ENCODE data around the gene SGPP1. TPM values are rescaled to one million over a fixed set of nuclear protein-coding genes. Genes with fewer than 3 reads are reported as not detected.

Gene SGPP1
- total RNA-seq, 1 experiment from 2014 or later: 5.5 TPM

DNA sequence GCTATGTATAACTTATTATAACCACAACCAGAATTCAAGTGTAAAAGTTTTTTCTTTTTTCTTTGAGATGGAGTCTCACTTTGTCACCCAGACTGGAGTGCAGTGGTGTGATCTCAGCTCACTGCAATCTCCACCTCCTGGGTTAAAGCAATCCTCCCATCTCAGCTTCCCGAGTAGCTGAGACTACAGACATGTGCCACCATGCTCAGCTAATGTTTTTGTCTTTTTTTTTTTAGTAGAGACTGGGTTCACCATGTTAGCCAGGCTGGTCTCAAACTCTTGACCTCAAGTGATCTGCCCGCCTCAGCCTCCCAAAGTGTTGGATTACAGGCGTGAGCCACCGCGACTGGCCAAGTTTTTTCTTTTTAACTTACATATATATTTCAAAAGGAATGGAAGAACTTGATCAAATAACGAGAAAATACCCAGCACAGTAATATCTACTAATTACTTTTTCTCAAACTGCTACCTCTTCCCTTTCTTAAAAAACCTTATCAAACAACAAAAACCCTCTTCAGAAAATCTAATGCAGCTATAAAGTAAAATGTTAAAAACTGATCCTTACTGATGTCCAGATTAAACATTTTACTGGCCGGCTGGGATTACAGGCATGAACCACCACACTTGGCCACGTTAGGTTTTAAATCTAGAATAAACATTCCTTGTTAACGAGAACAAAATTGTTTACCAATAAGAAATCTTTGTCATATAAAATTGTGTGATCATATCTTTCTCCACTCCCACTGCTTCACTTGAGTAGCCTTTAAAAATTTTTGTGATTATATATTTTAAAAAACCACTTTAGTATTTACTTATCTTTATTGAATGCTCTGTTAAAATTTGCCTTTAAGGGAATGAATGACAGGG is 44.9 kb downstream of the SGPP1 start:
- H2BK15ac ChIP-seq (ENCODE audit: low read depth, low read length): no peak overlapping the region
- TF ChIP-seq, protein P1, sequence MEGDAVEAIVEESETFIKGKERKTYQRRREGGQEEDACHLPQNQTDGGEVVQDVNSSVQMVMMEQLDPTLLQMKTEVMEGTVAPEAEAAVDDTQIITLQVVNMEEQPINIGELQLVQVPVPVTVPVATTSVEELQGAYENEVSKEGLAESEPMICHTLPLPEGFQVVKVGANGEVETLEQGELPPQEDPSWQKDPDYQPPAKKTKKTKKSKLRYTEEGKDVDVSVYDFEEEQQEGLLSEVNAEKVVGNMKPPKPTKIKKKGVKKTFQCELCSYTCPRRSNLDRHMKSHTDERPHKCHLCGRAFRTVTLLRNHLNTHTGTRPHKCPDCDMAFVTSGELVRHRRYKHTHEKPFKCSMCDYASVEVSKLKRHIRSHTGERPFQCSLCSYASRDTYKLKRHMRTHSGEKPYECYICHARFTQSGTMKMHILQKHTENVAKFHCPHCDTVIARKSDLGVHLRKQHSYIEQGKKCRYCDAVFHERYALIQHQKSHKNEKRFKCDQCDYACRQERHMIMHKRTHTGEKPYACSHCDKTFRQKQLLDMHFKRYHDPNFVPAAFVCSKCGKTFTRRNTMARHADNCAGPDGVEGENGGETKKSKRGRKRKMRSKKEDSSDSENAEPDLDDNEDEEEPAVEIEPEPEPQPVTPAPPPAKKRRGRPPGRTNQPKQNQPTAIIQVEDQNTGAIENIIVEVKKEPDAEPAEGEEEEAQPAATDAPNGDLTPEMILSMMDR (conservative IDR thresholded peaks at IDR 0.05): no peak
- H2BK5ac ChIP-seq (ENCODE audit: insufficient read length, low read length): no peak overlapping the region
- H2BK120ac ChIP-seq (ENCODE audit: low read depth, low read length, poor library complexity, severe bottlenecking): no peak overlapping the region
- H3K4me1 ChIP-seq (ENCODE audit: insufficient read depth, low read length): no peaks in the 10 kb centered on the region
- no peaks in the 10 kb centered on the region for H4K20me1 ChIP-seq (ENCODE audit: control insufficient read depth, insufficient read depth, insufficient read length)
- H3K4me3 Mint-ChIP-seq: no peak overlapping the region
- no peak overlapping the region for H3K4ac ChIP-seq (ENCODE audit: low read depth, low read length)
- no peak overlapping the region for H3K18ac ChIP-seq (ENCODE audit: insufficient read length, low read depth, low read length)
- no peaks in the 10 kb centered on the region for H3K27me3 Mint-ChIP-seq (ENCODE audit: low read depth)
- no peak overlapping the region for H2BK20ac ChIP-seq (ENCODE audit: low read depth, low read length, poor library complexity, severe bottlenecking)
- H4K91ac ChIP-seq (ENCODE audit: insufficient read length, low read depth, low read length): no peak overlapping the region
- no peaks in the 10 kb centered on the region for H3K4me1 Mint-ChIP-seq
- no peak overlapping the region for H3K27ac ChIP-seq (ENCODE audit: insufficient read length, low read depth, low read length)
- no peak overlapping the region for H4K8ac ChIP-seq (replicated peaks; ENCODE audit: insufficient read length, low read depth, low read length)
- H2BK12ac ChIP-seq (ENCODE audit: insufficient read length, low read depth, low read length): no peak overlapping the region
- H2AK5ac ChIP-seq (ENCODE audit: insufficient read length, low read length): no peak overlapping the region
- H3K79me2 ChIP-seq (ENCODE audit: insufficient read depth, low read length): no peaks in the 10 kb centered on the region
- H3K14ac ChIP-seq (ENCODE audit: insufficient read depth, low read length): no peak overlapping the region
- no peak overlapping the region for H3T11ph ChIP-seq (ENCODE audit: low read length)
- no peak overlapping the region for H3K56ac ChIP-seq (ENCODE audit: insufficient read length, low read depth, low read length)
- DNase-seq: no peak
- no peaks in the 10 kb centered on the region for H3K79me1 ChIP-seq (ENCODE audit: insufficient read depth, low read depth, low read length, poor library complexity, severe bottlenecking)
- H3K9me3 Mint-ChIP-seq: no peaks in the 10 kb centered on the region
- H3K36me3 Mint-ChIP-seq (ENCODE audit: insufficient read depth in 1 of 3, low read depth in 3 of 3): 0 out of 7 replicates have a peak, but pooled peaks cover 0 to 2% (median 0%) of the 10 kb centered on the region in 3 experiments
- H3K27ac Mint-ChIP-seq: no peak overlapping the region
- no peak overlapping the region for H3K9ac ChIP-seq (ENCODE audit: extremely low read depth, insufficient read length, low read length)
- H3K4me2 ChIP-seq (ENCODE audit: insufficient read depth, insufficient read length, low read length): no peak overlapping the region
- H3K23ac ChIP-seq (ENCODE audit: insufficient read length, low read depth, low read length): no peak overlapping the region
- no peaks in the 10 kb centered on the region for H3K9me3 ChIP-seq (ENCODE audit: control insufficient read depth, low read depth, low read length)
- no CpG with 5 or more reads among the region's 9 CpGs for WGBS (ENCODE audit: extremely low coverage, insufficient read length, low lambda C conversion rate)
- no peaks in the 10 kb centered on the region for H3K23me2 ChIP-seq (ENCODE audit: insufficient read length, low read depth, low read length, poor library complexity, severe bottlenecking)
- no peak overlapping the region for H4K5ac ChIP-seq (ENCODE audit: insufficient read length, low read depth, low read length)
- H2AFZ ChIP-seq (ENCODE audit: low read length): no peak overlapping the region
- H3K27me3 ChIP-seq (ENCODE audit: insufficient read depth, low read length): no peaks in the 10 kb centered on the region

All from H9 (cell line).